Measurements from ENCODE around the gene TMEM26. TPM values are rescaled to one million over a fixed set of nuclear protein-coding genes. Genes with fewer than 3 reads are reported as not detected.

Gene TMEM26
- total and polyA plus RNA-seq, 2 of the 8 experiments (the other 6 are each of a cell fraction or from before 2014, with no cell fraction given): 1.6 to 2.8 TPM

DNA sequence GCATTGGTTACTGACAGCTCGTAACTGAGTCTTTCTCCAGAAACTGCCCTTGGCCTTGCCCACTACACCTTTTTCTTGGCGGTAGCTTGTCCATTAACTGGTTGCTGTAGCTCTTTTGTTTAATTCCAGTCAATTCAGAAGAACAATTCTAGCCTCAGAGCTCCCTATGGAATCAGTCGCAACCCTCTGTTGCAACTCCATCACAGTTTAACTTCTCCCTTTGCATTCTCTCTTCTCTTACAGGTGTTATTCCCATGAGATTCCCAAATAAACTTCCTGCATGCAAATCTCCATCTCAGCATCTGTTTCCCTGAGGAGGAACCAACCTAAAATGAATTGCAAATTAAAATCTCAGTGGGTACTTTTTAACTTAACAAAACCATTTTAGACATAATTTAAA lies 28.4 kb upstream of the TMEM26 start:
- H4K8ac ChIP-seq (ENCODE audit: extremely low read depth, insufficient read depth, low read length): no peak overlapping the region
- no peak overlapping the region for H2BK15ac ChIP-seq (ENCODE audit: low read length)
- H2BK120ac ChIP-seq (replicated peaks; ENCODE audit: low read depth, low read length): no peak overlapping the region
- no peak overlapping the region for H3K4me3 ChIP-seq (ENCODE audit: extremely low read depth in 1 of 4, insufficient read depth in 2 of 4, low read depth in 3 of 4, low read length in 4 of 4)
- no peaks in the 10 kb centered on the region for H3K79me2 ChIP-seq (ENCODE audit: control insufficient read depth in 1 of 2, insufficient read depth in 2 of 2, low read length in 2 of 2)
- no peak for FAIRE-seq
- no peak overlapping the region for H4K5ac ChIP-seq (ENCODE audit: insufficient read length, low read depth, low read length)
- H2BK5ac ChIP-seq (ENCODE audit: low read depth, low read length): no peak overlapping the region
- H3K27me3 ChIP-seq (replicated peaks in 1 of 4; ENCODE audit: control insufficient read depth in 3 of 4, extremely low read depth in 1 of 4, insufficient read depth in 3 of 4, low read length in 3 of 4): no peaks in the 10 kb centered on the region; a peak in 1 of 7 replicates
- no peak for TF ChIP-seq E2F6 (IDR thresholded peaks at IDR 0.05)
- TF ChIP-seq TAF1 (IDR thresholded peaks at IDR 0.05; ENCODE audit: low read depth, low read length): no peak
- no peak for TF ChIP-seq RBBP5 (IDR thresholded peaks at IDR 0.05; ENCODE audit: borderline replicate concordance, low read depth, low read length)
- TF ChIP-seq CEBPB (IDR thresholded peaks at IDR 0.05; ENCODE audit: low read depth, low read length): peak; percentile 62
- no peak for TF ChIP-seq PHF8 (conservative IDR thresholded peaks at IDR 0.05; ENCODE audit: low read depth, low read length)
- no peak overlapping the region for H3K14ac ChIP-seq (ENCODE audit: insufficient read length)
- no peak overlapping the region for H2BK12ac ChIP-seq (ENCODE audit: low read depth, low read length)
- no peaks in the 10 kb centered on the region for H3K23me2 ChIP-seq (ENCODE audit: low read depth, low read length)
- H3K9ac ChIP-seq (replicated peaks in 1 of 4; ENCODE audit: extremely low read depth in 1 of 4, low read depth in 3 of 4, low read length in 3 of 4): no peak overlapping the region
- no peak overlapping the region for H3K27ac ChIP-seq (ENCODE audit: low read depth, low read length)
- H3K4me2 ChIP-seq (ENCODE audit: insufficient read depth in 1 of 2, low read depth in 2 of 2, low read length in 2 of 2): peak overlapping the region in 1 of 2 experiments; percentile 44; a peak in 1 of 4 replicates
- H3K4ac ChIP-seq (replicated peaks; ENCODE audit: insufficient read length, low read depth, low read length): no peak overlapping the region
- ChIA-PET CTCF (ENCODE audit: partially characterized antibody) (interaction anchor here (1.0 to 1.4 kb wide), 3 partner anchors 12 to 251 kb away, joined by 3 to 4 read pairs (median 4); no protein-coding TSS in a partner anchor), POLR2A (ENCODE audit: partially characterized antibody) (interaction anchor here (1.1 kb wide), 1 partner anchor 9 kb away, joined by 4 read pairs; no protein-coding TSS in a partner anchor)
- no peak overlapping the region for H2AK5ac ChIP-seq (ENCODE audit: low read depth, low read length)
- WGBS, 2 experiments (ENCODE audit: extremely low coverage in 1 of 2, insufficient coverage in 1 of 2, insufficient read length in 1 of 2, insufficient replicate concordance in 2 of 2, low coverage in 1 of 2, low lambda C conversion rate in 2 of 2, missing lambda C conversion rate in 1 of 2): 35% methylated on average over 3 of the region's 3 CpGs; no CpG with 5 or more reads in 1 of the 2 experiments
- no peak overlapping the region for H3K18ac ChIP-seq (ENCODE audit: extremely low read depth, low read length)
- peaks cover 0 to 7% (median 1%) of the 10 kb centered on the region in 4 experiments; a peak in 2 of 7 replicates for H3K4me1 ChIP-seq (replicated peaks in 1 of 4; ENCODE audit: control insufficient read depth in 3 of 4, insufficient read depth in 4 of 4, low read length in 3 of 4)
- H4K91ac ChIP-seq (replicated peaks; ENCODE audit: insufficient read length, low read length): no peak overlapping the region
- H3K23ac ChIP-seq (ENCODE audit: insufficient read length): no peak overlapping the region
- H3K9me3 ChIP-seq (ENCODE audit: insufficient read depth in 2 of 2, low read depth in 1 of 2, low read length in 1 of 2): peaks cover 0 to 4% of the 10 kb centered on the region in 2 experiments; a peak in 2 of 4 replicates
- H4K20me1 ChIP-seq (replicated peaks in 1 of 2; ENCODE audit: control insufficient read depth in 1 of 2, insufficient read depth in 2 of 2, low read length in 2 of 2): no peaks in the 10 kb centered on the region
- no peak overlapping the region for H2AFZ ChIP-seq (ENCODE audit: low read length)
- no peak for DNase-seq (ENCODE audit: low read depth in 1 of 2, low spot score in 2 of 2)
- H3K56ac ChIP-seq (replicated peaks; ENCODE audit: insufficient read length, low read depth, low read length): no peak overlapping the region
- H3K79me1 ChIP-seq (ENCODE audit: low read depth, low read length): no peaks in the 10 kb centered on the region
- H2BK20ac ChIP-seq (ENCODE audit: low read length): no peak overlapping the region
- no peaks in the 10 kb centered on the region; a peak in 2 of 8 replicates for H3K36me3 ChIP-seq (ENCODE audit: control insufficient read depth in 2 of 4, insufficient read depth in 4 of 4, low read length in 3 of 4)
